GM18519 (cell line): ENCODE measurements around the gene CMTM6.
A peak's percentile ranks its signal among the peaks of the same experiment; 100 is the strongest.
"Not testable (repeated sequence)": the region's sequence is repeated elsewhere in the genome, so short reads cannot be mapped to it uniquely, and the experiment has no call there.

Experiments used
- ATAC-seq: cut with Tn5 transposase; IDR thresholded peaks from one replicate; pipeline ENCODE4 v1.9.1; 2021; ENCODE audit warnings: mild to moderate bottlenecking, moderate library complexity; ENCODE audit not compliant: unreplicated experiment, low FRiP score

Gene CMTM6

GRCh38 chr3:32502118-32502945, at the start of gene CMTM6:
CMTM6 (minus strand) TSS chr3:32502852; CDS start chr3:32502745, 107 bp downstream.
- ATAC-seq, result no peak

- no peak for ATAC-seq
Measured at GRCh38 chr3:32552013-32552412, 49.4 kb upstream of the CMTM6 start.

DNA sequence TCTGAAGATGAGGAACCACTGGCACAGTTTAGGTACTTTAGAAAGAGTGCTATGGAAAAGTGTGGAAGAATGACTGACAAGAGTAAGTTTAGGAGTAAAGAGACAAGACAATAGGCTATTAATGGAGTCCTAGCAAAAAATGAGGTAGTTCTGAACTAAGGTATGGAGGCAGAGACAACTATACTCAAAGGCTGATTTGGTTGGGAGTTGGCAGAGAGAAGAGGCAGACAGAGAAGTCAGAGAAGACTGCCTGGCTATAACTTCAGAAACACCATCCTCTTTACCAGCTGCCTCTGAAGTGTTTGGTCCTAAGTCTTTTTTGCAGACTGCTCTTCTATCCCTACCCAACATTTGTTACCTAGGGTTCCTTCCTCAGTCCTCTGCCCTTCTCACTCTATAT, 48.8 kb upstream of the CMTM6 start:
- ATAC-seq, result no peak

- no peak for ATAC-seq
Measured at GRCh38 chr3:32551087-32551486, 48.4 kb upstream of the CMTM6 start.

GRCh38 chr3:32545305-32545704, 42.7 kb upstream of the CMTM6 start:
- ATAC-seq, result no peak

GRCh38 chr3:32544894-32545293, 42.2 kb upstream of the CMTM6 start:
- no peak for ATAC-seq

- no peak for ATAC-seq
Measured at GRCh38 chr3:32542807-32543206, 40.2 kb upstream of the CMTM6 start.

DNA sequence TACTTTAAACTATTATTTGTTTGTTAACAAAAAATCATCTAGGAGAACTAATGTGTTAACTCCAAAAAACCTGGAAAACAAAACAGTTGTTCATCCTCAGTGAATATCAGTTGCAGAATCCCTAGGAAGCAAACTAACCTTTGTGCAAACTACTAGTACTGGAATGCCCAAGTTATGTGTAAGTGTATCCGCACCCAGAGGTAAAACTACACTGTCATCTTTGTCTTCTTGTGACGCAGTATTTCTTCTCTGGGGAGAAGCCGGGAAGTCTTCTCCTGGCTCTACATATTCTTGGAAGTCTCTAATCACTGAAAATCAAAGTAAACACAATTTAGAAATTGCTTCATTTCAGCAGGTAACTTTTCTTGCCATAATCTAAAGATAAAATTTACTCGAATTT, 38.2 kb upstream of the CMTM6 start:
- ATAC-seq, result no peak

GRCh38 chr3:32532434-32532833, 29.8 kb upstream of the CMTM6 start:
- no peak for ATAC-seq

GRCh38 chr3:32531010-32531647, 28.5 kb upstream of the CMTM6 start:
- ATAC-seq, result peak; percentile 51

- ATAC-seq, result no peak
Measured at GRCh38 chr3:32525720-32526119, 23.1 kb upstream of the CMTM6 start.

DNA sequence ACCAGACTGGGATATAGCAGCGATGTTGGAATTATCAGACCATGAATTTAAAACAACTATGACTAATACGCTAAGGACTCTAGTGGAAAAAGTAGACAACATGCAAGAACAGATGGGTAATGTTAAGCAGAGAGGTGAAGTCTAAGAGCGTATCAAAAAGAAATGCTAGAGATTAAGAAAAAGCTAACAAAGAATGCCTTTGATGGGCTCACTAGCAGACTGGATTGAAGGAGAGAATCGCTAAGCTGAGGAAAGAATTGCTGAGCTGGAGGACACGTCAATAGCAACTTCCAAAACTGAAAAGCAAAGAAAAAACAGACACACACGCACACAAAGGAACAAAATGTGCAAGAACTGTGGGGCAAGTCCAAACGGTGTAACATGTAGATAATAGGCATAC, 20.0 kb upstream of the CMTM6 start:
- ATAC-seq, result no peak

- ATAC-seq, result not testable (repeated sequence)
Measured at GRCh38 chr3:32518921-32519320, 16.3 kb upstream of the CMTM6 start.

DNA sequence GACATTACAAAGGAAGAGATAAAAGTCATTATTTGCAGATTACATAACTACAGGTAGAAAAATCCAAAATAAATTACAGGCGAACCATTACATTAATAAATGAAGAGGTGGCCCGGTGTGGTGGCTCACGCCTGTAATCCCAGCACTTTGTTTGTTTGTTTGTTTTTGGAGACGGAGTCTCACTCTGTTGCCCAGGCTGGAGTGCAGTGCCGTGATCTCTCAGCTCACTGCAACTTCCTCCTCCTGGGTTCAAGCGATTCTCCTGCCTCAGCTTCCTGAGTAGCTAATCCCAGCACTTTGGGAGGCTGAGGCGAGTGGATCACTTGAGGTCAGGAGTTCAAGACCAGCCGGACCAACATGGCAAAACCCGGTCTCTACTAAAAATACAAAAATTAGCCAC, 14.1 kb upstream of the CMTM6 start:
- peak; percentile 22 for ATAC-seq

- ATAC-seq, result no peak
Measured at GRCh38 chr3:32511005-32511404, 8.4 kb upstream of the CMTM6 start.

GRCh38 chr3:32510075-32510724, 7.5 kb upstream of the CMTM6 start:
- peak; percentile 70 for ATAC-seq

GRCh38 chr3:32508711-32509110, 6.1 kb upstream of the CMTM6 start:
- no peak for ATAC-seq

DNA sequence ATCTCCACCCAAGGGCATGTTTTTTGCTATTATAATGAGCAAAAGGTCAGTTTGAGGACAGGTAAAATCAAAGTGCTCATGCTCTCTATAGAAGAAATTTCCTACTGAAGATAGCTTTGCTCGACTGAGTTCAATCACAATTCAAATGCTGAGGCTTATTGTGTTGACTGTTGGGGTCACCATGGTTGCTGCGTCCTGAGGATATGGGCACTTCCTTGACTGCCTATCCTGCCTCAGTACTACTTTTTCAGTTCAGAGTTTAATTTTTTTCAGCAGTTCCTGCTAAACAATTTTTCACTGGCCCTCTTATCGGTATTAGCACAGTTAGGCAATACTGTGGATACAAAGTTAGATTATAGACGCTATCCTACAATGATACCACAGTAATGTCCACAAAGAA, 3.8 kb upstream of the CMTM6 start:
- ATAC-seq, result no peak

DNA sequence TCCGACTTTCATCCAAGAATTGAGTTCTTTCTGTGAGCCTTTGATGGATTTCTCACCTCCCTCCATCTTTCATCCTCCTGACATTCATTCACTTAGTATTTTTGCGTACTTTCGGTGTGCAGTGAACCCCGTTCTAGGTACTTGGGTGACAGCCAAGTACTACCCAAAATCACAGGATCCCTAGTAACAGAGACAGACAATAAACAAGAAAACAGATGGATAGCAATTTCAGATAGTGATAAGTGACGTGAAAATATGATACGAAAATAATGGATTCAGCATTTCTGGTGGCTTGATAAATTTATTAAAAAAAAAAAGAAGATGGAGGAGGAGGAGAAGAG, 264 bp upstream of the CMTM6 start:
- ATAC-seq, result no peak

GRCh38 chr3:32501783-32502117, 902 bp downstream of the CMTM6 start:
- ATAC-seq, result no peak

DNA sequence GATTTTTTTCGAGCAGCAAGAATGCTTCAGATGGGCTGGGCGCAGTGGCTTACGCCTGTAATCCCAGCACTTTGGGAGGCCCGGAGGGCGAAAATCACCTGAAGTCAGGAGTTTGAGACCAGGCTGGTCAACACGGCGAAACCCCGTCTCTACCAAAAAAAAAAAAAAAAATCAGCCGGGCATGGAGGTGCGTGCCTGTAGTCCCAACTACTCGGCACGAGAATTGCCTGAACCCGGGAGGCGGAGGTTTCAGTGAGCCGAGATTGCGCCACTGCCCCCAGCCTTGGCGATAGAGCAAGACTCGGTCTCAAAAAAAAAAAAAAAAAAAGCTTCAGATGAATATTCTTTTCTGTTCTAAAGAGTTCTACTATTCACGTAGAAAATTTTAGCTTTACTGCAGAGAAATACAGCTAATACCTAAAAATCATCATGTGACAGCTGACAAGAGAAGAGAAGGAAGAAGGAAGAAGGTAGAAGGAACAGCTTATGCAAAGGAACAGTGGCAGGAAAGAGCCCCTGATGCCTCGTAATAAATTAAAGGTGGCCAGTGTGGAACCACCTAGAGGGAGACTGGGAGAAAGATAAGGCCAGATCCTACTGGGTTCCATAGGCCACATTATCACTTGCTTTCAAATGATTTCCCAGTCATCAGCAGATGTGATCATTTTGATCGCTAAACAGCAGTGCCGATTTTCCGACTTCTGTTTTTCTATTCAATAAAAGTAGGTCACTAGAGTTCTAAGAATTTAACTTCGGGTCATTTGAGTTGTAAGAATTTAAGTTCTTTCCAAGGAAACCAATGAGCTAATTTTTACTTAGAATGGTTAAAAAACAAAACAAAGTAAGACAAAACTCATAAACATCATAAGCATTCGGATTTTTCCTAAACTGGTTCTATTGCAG, 1.5 kb downstream of the CMTM6 start:
- no peak for ATAC-seq
